ENCODE data around the gene SH3GL2.

SH3GL2 gene

DNA sequence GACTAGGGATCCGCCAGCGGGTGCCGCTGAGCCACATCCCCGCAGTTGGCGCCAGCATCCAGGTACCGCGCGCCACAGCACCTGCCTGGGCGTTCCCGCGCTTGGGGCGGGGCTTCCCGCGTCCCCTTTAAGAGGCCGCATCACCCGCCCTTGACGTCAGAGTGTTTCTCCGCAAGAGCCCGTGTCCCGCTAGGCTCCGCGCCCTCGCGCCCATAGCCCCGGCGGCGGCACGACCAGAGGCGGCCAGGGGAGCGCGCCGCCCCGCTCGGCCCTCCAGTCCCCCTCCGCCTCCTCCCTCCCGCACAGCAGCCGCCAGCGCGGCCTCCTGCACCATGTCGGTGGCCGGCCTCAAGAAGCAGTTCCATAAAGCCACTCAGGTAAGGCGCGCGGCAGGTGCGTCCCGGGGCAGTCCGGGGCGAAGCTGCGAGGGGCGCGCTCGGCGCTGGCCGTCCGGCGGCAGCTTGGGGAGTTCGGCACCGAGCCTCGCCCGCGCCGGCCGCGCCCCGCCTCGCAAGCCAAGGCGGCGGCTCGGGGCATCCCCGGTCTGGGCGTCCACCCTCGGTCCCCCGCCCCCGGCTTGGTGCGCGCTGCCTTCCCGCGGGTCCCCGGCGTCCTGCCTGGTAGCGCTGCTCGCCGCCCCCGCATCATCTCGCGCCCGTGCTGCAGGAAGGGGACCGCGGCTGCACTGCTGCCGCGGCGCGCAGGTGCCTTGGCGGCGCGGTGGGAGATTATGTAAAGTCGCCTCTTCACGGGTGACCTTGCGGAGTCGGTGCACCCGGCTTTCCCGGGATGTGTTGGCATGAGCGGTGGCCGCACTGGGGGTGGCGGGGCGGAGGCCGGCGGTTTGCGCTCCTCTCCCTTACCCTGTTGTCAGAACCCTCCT, at the start of gene SH3GL2:
Gene SH3GL2, plus strand, starts transcription at position 156 of the 883 bp plus-strand sequence.
- no peak for DNase-seq

DNA sequence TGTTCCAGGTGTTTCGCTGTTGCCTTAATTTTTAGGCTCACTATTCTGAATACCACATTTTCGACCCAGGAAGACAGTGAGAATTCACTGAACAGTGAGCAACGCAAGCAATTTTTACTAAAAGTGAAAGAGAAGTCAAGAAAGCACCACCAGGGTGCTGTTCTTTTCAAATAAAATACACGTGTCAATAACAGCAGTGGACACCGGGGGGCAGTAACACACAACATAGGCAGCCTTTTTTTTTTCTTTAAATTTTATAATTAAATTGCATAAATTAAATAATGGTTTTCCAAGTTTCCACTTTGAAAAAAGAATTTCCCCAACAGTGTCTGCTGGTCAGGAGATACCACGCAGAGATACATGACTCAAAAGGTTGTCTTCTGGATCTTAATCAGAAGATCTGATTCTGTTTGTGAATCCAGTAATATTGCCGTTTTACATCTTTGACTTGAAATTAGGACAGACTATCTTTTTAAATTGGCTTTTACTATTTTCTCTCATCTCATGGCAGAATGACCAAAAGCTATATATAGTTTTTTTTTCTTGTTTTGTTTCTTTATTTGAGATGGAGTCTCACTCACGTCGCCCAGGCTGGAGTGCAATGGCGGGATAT, 47.1 kb upstream of the SH3GL2 start:
- no peak for DNase-seq

- DNase-seq: no peak
Observed at GRCh38 chr9:17532461-17532860, 46.4 kb upstream of the SH3GL2 start.

- no peak for DNase-seq
Observed at GRCh38 chr9:17535176-17535575, 43.7 kb upstream of the SH3GL2 start.

DNA sequence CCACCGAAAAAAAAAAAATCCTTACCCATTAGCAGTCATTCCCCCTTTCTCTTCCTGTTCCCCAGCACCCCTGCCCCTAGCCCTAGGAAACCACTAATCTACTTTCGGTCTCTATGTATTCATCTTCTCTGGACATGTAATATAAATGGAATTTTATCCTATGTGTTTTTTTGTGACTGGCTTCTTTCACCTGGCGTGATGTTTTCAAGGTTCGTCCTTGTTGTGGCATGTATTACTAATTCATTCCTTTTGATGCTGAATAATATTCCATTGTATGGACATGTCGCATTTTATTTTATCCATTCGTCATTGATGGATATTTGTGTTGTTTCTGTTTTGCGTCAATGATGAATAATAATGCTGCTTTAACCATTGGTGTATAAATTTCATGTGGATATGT, 42.8 kb upstream of the SH3GL2 start:
- DNase-seq: no peak

GRCh38 chr9:17551023-17551422, 27.8 kb upstream of the SH3GL2 start:
- no peak for DNase-seq

GRCh38 chr9:17555362-17556054, 23.4 kb upstream of the SH3GL2 start:
- DNase-seq: no peak

GRCh38 chr9:17556255-17556654, 22.6 kb upstream of the SH3GL2 start:
- DNase-seq: no peak

- no peak for DNase-seq
Observed at GRCh38 chr9:17556935-17557334, 21.9 kb upstream of the SH3GL2 start.

DNA sequence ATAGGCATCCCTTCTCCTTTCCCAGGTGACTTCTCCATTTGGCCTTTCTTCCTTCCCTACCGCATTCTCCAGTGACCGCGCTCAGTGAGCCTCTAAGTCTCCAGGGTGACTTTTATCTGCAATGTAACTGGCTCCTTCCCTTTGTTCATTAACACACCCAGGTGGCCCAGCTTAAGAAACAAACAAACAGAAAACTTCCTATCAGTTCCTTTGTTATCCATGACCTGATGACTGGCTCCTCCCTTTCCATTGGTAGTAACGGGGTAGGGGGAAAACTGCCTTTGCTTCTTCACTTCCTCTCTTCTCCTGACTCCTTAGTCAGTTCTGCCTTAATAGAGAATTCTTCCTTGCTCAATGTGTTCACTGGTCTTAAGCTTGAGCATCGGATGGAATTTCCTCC, 7.0 kb upstream of the SH3GL2 start:
- no peak for DNase-seq

- no peak for DNase-seq
Observed at GRCh38 chr9:17574342-17574741, 4.5 kb upstream of the SH3GL2 start.

DNA sequence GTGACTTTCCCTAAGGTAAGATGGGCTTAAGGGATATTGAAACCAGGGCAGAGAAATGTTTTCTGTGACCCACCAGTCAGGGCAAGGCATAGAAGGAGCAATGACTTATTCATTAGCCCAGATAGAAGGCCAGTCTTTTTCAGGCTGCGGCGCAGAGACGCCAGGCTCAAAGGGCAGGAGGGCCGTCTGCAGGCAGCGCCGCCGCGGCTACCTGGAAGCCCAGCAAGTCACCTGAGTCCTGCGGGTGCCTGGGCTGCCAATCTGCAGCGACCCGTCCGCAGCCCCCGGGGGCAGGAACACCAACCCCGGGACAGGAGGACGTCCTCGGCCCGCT, 322 bp upstream of the SH3GL2 start:
- DNase-seq: no peak

- DNase-seq: no peak
Observed at GRCh38 chr9:17580119-17580518, 1.3 kb downstream of the SH3GL2 start.

GRCh38 chr9:17587113-17587512, 8.2 kb downstream of the SH3GL2 start:
- DNase-seq: no peak

DNA sequence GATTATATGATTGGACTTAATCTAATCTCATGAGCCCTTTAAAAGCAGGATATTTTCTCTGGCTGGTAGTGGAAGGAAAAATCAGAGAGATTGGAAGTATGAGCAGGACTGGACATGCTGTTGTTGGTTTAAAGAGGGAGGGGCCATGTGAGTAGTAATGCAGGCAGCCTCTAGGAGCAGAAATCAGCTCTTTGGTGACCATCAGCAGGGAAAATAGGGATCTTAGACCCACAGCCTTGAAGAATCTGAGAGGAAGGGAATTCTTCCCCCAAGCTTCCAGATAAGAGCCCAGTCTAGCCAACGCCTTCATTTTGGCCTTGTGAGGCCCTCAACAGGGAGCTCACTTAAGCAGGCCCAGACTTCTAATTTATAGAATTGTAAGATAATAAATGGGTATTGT, 9.5 kb downstream of the SH3GL2 start:
- no peak for DNase-seq

- no peak for DNase-seq
Observed at GRCh38 chr9:17588941-17589340, 10.1 kb downstream of the SH3GL2 start.

DNA sequence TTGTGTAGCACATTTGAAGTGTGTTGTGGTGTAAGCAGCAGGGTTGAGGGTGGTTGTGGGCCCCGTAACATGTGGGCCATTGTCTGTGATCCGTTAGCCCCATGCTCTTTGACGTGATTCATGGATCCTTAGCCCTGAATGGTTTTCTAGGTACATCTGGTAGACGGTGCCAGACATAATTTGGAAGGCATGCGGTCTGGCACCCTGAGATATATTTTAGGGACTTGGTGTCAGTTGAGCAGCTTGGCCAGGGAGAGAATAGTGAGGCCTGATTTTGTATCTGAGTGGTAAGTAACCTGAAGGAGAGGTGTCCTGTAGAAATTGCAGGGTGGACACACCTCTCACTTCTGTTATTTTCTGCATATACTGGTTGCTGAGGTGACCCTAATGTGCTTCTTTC, 10.9 kb downstream of the SH3GL2 start:
- no peak for DNase-seq

- DNase-seq: no peak
Observed at GRCh38 chr9:17594961-17595360, 16.1 kb downstream of the SH3GL2 start.

- DNase-seq: no peak
Observed at GRCh38 chr9:17597977-17598376, 19.1 kb downstream of the SH3GL2 start.

- DNase-seq: no peak
Observed at GRCh38 chr9:17600962-17601593, 22.2 kb downstream of the SH3GL2 start.

DNA sequence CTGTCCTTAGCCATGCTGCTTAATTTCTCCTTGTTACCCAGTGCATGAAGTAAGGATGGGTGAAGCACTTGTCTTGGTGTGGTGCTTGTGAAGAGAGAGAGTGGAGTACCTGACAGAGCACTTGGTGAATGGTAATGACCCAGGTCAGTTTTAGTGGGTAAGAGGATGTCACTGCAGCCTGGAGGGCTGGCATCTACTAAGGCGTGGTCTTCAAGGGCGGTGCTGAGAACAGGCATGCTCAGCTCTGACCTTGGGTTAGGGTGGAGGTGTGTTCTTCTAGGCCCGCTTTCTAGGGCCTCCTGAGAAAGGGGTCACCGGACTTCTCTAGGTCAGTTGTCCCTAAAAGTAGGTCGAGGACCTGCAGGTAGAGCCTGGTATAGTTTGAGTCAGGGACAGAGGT, 25.7 kb downstream of the SH3GL2 start:
- DNase-seq: no peak

DNA sequence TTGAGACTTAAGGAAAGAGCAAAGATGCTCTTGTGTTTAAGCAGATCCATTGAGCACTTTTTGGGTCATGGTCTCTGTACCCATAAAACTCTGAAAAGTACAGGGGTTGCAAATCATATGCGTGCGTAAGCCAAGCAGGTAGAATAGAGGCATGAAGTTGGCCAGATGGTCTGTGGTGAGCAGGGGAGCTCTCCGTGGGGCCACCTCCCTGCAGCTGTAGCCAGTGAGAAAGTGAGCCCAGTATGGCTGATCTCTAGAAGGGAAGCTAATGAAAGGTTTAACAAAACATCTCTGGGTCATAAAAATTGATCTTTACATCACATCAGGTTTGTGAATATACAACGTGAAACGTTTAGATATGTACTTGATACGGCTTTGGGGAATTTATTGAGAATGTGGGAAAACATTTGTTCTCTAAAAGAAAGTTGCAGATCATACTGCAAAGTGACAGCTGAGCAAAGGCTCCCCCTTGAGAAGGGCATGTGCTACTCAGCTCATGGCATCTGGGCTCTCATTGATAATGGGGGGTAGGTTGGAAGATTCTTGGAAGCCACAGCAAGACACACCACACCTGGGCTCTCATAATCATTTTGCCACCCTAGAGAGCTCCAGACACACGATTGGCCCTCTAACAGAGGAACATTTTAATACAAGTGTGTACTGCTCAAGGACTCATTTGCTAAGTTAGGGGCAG, 30.6 kb downstream of the SH3GL2 start:
- DNase-seq: no peak

GRCh38 chr9:17611342-17611741, 32.5 kb downstream of the SH3GL2 start:
- DNase-seq: no peak

Measured in activated gamma-delta T cell treated with Interleukin-2 at 50 U/mL for 16 hours (primary cell).